Right ventricle myocardium superior (tissue), 1 donor: ENCODE data around the gene OCSTAMP. TPM values are rescaled to one million over a fixed set of nuclear protein-coding genes. Genes with fewer than 3 reads are reported as not detected.

Source experiments
- ATAC-seq: fragments of 200-7000 bp; cut with Tn5 transposase; one replicate; pipeline ENCODE4 v1.9.1; 2020; ENCODE audit warnings: mild to moderate bottlenecking; ENCODE audit not compliant: poor library complexity
- DNase-seq: peaks from one replicate; pipeline ENCODE4 v3.0.0-alpha.2; 2020
- intact Hi-C: fragments of 100-400 bp; cut with DNase I; formaldehyde crosslinking; loops from one replicate; pipeline ENCODE4 v1.11.2; 2022
- total RNA-seq: library from RNA; stranded (reverse); fragmentation: NEBNext Ultra II Directional; extraction: Animal tissue kit (Norgen Biotek cat#: 25700); gene quantifications from one replicate; pipeline ENCODE4 v1.2.1, GENCODE V29; 2021
- donor health status: DM: no; HTN: yes; CAD: no; lungs with severe emphysema.

Gene OCSTAMP
- total RNA-seq, 1 donor from 2014 or later: not detected

DNA sequence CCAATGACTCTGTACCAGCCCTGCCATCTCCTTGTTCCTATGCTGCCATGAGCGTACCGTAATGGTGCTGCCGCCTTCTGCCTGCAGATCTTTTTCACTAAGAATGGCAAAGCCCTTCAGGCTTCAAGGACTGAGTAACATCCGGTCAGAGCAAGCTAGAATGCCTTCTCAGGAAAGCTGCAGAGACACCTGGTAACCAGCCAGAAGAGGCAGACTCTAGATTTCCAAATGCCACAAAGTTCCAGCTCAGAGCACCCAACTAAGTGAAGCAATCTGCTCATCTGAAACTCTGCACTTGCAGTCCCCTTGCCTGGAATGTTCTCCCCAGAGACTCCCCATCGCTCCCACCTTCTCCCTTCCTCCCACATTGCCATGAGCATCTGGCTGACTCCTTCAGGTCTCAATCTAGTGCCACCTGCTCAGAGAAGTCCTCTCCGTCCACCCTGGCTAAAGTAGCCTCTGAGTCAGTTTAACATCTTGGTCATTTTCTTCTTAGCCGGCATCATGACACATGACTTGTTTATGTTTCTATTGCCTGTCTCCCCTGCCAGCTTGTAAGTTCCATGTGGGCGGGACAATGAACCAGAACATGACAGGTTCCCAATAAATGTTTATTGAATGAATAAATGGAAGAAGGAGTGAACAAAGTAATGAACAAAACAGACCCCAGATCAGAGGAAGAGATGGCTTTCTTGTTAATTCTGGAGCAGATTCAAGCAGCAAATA is 6.9 kb upstream of the OCSTAMP start:
- DNase-seq: no peak
- no peak for ATAC-seq
- intact Hi-C loops: loop anchor here (10.0 kb wide), 1 partner anchor 127 kb away; the partner anchor contains the start of gene TP53RK

GRCh38 chr20:46555370-46555956 is 5.0 kb upstream of the OCSTAMP start:
- intact Hi-C loops: loop anchor here (10.0 kb wide), 1 partner anchor 129 kb away; the partner anchor contains the start of gene TP53RK
- ATAC-seq (no peak), DNase-seq (no peak)

DNA sequence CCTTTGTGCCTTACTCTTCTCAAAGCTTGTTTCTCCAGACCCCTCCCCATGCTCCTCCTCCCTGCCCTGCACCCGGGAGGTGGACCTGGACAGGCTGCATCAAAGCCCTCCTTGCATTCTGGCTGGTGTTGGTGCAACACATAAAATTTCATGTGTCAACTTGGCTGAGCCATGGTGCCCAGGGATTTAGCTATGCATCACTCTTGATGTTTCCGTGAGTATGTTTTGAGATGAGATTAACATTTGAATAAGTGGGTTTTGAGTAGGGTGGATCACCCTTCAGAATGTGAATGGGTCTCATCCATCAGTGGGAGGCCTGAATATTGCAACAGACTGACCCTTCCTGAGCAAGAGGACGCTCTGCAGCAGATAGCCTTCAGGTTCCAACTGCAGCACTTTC is 4.4 kb upstream of the OCSTAMP start:
- DNase-seq (no peak), ATAC-seq (no peak)
- intact Hi-C loops: loop anchor here (10.0 kb wide), 1 partner anchor 130 kb away; the partner anchor contains the start of gene TP53RK

- intact Hi-C loops: loop anchor here (10.0 kb wide), 1 partner anchor 131 kb away; the partner anchor contains the start of gene TP53RK
- ATAC-seq: no peak
These were observed 3.5 kb upstream of the OCSTAMP start for GRCh38 chr20:46553926-46554325.

DNA sequence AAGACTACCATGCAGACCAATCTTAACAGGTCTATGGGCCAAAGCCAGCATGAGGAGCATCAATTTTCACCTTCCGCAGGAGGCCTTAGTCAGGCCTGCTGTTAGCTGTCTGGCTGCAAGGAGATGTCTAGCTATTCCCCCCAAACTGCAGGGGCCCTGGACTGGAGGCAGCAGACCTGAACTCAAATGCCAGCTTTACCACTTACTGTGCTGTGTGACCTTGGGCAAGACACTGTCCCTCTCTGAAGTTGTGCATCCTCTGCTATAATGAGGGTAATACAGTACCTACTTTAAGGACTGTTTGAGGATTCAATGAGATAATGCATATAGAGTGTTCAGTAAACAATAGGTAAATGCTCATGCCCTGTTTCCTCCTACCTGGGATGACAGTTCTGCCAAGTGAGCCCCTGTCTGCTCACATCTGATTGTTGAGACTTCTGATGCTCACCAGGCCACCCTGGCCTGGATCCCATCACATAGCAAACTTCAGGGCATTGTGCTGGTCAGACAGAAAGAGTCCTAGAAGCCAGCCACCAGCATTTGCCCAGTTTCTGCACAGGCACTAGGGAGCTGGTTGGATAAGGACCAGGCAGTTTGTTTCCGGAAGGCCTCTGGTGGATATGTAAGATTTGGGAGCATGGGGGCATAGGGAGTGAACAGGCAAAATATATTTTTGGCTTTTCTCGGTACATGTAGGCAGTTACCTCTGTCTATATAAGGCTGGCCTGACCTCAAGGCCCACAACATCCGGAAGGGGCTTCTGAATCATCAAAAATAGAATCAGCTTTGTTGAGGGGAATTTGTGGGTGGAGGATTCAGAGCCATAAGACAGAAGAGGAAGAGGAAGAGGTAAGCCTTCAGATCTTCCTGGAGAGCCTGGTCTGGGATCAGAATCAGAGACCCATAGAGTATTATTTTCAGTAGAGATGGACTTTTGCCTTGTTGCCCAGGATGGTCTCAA is 2.3 kb upstream of the OCSTAMP start:
- intact Hi-C loops: loop anchor here (10.0 kb wide), 1 partner anchor 132 kb away; the partner anchor contains the start of gene TP53RK
- ATAC-seq: no peak

More at GRCh38 chr20:46553926-46554325, 3.5 kb upstream of the OCSTAMP start:
- DNase-seq: no peak

GRCh38 chr20:46551522-46552381 is 1.3 kb upstream of the OCSTAMP start:
- ATAC-seq (no peak), DNase-seq (no peak)
- intact Hi-C loops: loop anchor here (10.0 kb wide), 1 partner anchor 133 kb away; the partner anchor contains the start of gene TP53RK

More for the DNA sequence above, 2.3 kb upstream of the OCSTAMP start:
- no peak for DNase-seq

DNA sequence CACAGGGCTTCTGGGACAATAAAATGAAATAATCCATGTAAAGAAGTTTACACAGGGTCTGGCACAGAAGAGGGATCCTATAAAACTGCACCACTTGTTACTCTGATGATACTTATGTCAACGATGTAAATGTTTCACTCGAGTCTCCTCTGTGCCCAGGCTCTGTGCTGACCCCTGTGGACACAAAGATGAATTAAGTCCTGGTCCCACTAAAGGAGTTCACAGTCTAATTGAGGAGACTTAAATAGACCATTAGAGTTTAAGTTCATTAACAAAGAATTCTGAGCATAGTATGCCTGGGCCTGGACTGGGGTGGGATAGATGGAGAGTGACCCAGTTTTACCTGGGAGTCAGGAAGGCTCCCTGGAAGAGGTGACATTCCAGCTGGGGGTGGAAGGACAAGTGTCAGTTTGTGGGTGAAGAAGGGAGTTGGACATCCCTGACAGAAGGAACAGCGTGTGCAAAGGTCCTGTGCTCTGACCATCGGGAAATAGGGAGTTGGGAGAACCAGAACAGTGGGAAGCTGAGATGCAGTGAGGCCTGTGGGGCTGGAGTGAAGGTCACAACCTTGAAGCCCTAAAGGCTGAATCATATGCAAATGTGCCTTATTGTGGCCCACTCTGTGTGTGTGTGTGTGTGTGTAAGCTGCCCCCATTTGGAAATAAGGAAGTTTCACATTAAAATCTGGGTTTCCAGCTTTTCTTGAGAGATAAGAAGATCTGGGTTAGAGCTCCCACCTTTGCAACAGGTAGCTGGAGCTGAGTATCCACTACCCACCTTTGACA is 1.1 kb downstream of the OCSTAMP start:
- no peak for ATAC-seq
- intact Hi-C loops: no loop called here
- no peak for DNase-seq

DNA sequence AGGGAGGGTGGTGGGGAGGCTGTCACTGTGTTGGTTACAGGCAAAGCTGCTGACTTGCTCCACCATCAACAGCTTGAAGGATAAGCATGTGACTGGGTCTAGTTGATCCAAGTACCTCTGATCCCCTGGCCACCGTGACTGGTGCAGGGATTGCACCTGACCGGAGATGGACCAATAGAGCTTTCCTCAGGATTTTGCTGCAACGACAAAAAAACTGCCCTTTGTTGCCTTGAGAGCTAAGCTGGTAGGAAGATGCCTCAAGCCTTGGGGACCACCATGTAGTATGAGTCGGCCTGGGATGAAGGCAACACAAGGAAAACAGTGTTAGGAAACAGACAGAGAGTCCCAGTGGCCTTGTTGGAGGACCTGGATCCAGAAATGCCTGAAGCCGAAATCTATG is 1.8 kb downstream of the OCSTAMP start:
- intact Hi-C loops: no loop called here
- DNase-seq (no peak), ATAC-seq (no peak)

DNA sequence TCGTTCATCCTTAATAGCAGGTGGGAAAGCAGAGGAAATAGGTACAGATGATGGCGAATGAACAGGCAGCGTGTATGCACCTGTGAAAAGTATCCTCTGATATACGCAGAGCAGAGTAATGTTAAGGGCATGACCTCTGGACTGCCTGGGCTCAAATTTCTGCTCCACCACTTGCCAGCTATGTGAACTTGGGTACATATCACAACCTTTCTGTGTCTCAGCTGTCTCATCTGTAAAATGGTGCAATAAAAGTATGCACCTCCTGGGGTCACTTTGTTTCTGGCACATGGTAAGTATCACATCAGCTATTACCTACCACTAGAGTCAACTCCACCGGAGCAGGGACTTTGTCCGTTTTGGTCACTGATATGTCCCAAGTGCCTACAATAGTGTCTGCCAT is 2.5 kb downstream of the OCSTAMP start:
- no peak for ATAC-seq
- intact Hi-C loops: no loop called here
- no peak for DNase-seq

DNA sequence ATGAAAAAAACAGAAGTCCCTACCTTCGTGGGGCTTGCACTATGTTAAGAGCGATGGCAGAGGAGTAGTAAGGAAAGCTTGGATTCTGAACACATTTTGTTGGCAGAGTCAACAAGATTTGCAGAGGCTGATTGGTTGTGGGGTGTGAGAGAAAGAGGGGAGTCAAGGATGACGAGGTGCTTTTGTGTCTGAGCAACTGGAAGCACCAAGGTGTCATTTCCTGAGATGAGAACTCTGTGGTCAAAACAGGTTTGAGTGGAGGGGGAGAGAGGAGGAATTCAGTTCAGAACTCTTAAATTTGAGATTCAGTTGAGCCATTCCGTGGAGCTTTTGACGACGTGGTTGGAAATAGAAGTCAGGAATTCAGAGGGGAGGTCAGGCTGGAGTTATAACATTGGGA is 3.5 kb downstream of the OCSTAMP start:
- intact Hi-C loops: no loop called here
- DNase-seq: no peak
- no peak for ATAC-seq

DNA sequence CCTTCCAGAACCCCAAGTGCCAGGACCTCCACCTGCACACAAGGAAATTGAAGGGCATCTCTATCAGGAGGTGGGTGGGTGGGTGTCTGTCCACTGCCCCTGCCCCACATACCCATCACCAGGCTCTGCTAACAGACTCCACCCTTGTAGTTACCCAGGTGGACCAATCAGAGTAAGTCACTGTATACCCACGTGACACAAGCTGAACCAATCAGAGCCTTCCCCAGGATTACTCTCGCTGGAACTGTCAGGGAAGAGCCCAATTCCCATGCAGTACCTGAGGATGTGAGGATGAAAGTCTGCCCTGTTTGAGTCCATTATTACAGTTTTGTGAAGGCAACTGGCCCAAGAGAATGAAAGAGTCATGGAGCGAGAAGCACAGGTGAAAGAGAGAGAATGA is 4.2 kb downstream of the OCSTAMP start:
- ATAC-seq (no peak), DNase-seq (no peak)
- intact Hi-C loops: no loop called here

DNA sequence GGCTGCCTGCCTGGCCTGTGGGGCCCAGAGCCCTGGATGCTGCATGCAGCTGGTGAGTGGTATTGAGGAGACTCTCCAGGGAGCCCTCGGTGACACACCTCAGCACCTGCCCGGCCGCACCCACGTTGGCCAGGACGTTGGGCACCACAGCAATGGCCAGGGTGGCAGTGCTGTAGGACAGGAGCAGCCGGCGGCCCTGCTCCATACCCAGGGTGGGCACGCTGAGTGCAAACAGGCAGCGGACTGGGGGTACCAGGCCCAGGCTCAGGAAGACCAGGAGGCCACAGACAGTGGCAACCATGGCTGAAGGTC is 4.7 kb downstream of the OCSTAMP start:
- intact Hi-C loops: no loop called here
- ATAC-seq: no peak

DNA sequence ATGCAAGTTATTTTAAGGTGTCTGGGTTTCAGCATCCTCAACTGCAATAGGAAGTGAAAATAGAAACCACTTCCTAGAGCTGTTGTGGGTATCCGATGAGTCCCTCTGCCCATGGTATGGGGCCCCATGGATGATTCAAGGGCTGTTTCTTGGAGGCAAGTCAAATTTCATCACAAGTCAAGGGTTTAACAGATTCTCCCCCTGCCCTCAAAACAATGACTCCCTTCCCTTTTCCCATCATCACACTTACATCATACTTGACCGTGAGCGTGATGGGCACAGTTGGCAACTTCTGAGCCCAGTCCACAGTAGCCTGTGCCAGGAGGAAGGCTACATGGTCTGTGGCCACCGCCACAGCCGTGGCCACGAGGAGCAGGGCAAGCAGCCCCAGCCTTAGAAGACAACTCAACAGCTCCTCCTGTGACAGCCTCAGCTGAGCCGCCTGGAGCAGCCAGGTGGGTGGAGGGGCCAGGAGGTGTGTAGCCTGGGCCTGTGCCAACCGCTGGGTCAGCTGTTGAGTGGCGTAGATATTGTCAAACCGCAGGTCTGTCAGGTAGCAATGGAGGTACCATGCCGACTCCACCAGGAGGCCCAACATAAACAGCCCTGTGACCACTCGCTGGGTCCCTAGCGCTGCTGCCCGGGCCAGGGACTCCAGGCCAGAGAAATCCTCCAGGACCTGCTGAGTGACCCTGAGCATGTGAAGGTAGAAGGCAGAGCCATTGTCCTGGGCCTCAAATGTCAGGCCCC is 5.2 kb downstream of the OCSTAMP start:
- intact Hi-C loops: no loop called here
- ATAC-seq (no peak), DNase-seq (no peak)

More for the DNA sequence above, 4.7 kb downstream of the OCSTAMP start:
- DNase-seq: no peak

- ATAC-seq: no peak
- intact Hi-C loops: no loop called here
- no peak for DNase-seq
These were observed 5.9 kb downstream of the OCSTAMP start for GRCh38 chr20:46544576-46544975.

- ATAC-seq (no peak), DNase-seq (no peak)
- intact Hi-C loops: no loop called here
These were observed 6.5 kb downstream of the OCSTAMP start for GRCh38 chr20:46543959-46544358.

GRCh38 chr20:46543033-46543432 is 7.4 kb downstream of the OCSTAMP start:
- ATAC-seq: no peak
- intact Hi-C loops: no loop called here
- no peak for DNase-seq
